Keratinocyte (primary cell): ENCODE measurements around the gene RNF152. TPM values are rescaled to one million over a fixed set of nuclear protein-coding genes. Genes with fewer than 3 reads are reported as not detected.
"Not testable (repeated sequence)": the region's sequence is repeated elsewhere in the genome, so short reads cannot be mapped to it uniquely, and the experiment has no call there.

ENCODE experiments used
- DNase-seq: peaks from one replicate; pipeline ENCODE4 v3.0.0-alpha.2; 2011; ENCODE audit warnings: low read depth, missing footprints, low spot score
- FAIRE-seq: peaks from 2 replicates; lab custom pipeline; 2011; peaks lifted over from hg19 to GRCh38; lab: Jason Lieb, UNC
- H2AFZ ChIP-seq: 2 replicates; pipeline ENCODE4 v1.6.0; 2012; ENCODE audit warnings: low read length, control low read depth, inconsistent platforms; ENCODE audit not compliant: control insufficient read depth
- H3K27ac ChIP-seq: 2 replicates; pipeline ENCODE4 v1.5.1; 2011; ENCODE audit warnings: low read length; ENCODE audit not compliant: control insufficient read depth, insufficient read depth
- H3K27me3 ChIP-seq: 3 replicates; pipeline ENCODE4 v1.6.0; 2011; ENCODE audit warnings: low read length; ENCODE audit not compliant: control insufficient read depth, insufficient read depth; ENCODE audit errors: extremely low read depth
- H3K36me3 ChIP-seq, 2 experiments: 2 replicates in 1 of 2; 3 replicates in 1 of 2; pipeline ENCODE4 v1.5.1; 2011; ENCODE audit warnings: low read length in 2 of 2, mild to moderate bottlenecking in 1 of 2; ENCODE audit not compliant: control insufficient read depth in 2 of 2, insufficient read depth in 2 of 2; ENCODE audit errors: extremely low read depth in 1 of 2
- H3K4me1 ChIP-seq: 3 replicates; pipeline ENCODE4 v1.5.1; 2011; ENCODE audit warnings: low read length; ENCODE audit not compliant: control insufficient read depth, insufficient read depth; ENCODE audit errors: extremely low read depth
- H3K4me2 ChIP-seq: 3 replicates; pipeline ENCODE4 v1.6.0; 2011; ENCODE audit warnings: low read depth, low read length; ENCODE audit not compliant: control insufficient read depth, insufficient read depth; ENCODE audit errors: extremely low read depth
- H3K4me3 ChIP-seq, 3 experiments: fragments of 200-600 bp in 1 of 3; sonication (generic) in 1 of 3; 2 replicates in 2 of 3; 3 replicates in 1 of 3; pipeline ENCODE4 v1.5.1; 2011 to 2016; ENCODE audit warnings: low read length in 3 of 3, mild to moderate bottlenecking in 3 of 3, control low read depth in 2 of 3, inconsistent platforms in 1 of 3, low read depth in 1 of 3, mixed read lengths in 1 of 3, mixed run types in 1 of 3, moderate library complexity in 1 of 3; ENCODE audit not compliant: control insufficient read depth in 2 of 3, insufficient read depth in 2 of 3; ENCODE audit errors: extremely low read depth in 1 of 3
- H3K79me2 ChIP-seq: 2 replicates; pipeline ENCODE4 v1.6.0; 2012; ENCODE audit warnings: low read length; ENCODE audit not compliant: control insufficient read depth, insufficient read depth
- H3K9ac ChIP-seq: 3 replicates; pipeline ENCODE4 v1.6.0; 2011; ENCODE audit warnings: low read length; ENCODE audit not compliant: control insufficient read depth, insufficient read depth; ENCODE audit errors: extremely low read depth
- H3K9me1 ChIP-seq: 3 replicates; pipeline ENCODE4 v1.6.0; 2011; ENCODE audit warnings: low read length; ENCODE audit not compliant: control insufficient read depth, insufficient read depth; ENCODE audit errors: extremely low read depth
- H3K9me3 ChIP-seq: 2 replicates; pipeline ENCODE4 v1.5.1; 2012; ENCODE audit warnings: low read depth, low read length; ENCODE audit not compliant: control insufficient read depth
- H4K20me1 ChIP-seq: 3 replicates; pipeline ENCODE4 v1.6.0; 2011; ENCODE audit warnings: low read length; ENCODE audit not compliant: control insufficient read depth, insufficient read depth; ENCODE audit errors: extremely low read depth
- CTCF ChIP-seq, 3 experiments: IDR thresholded peaks in 1 of 3; conservative IDR thresholded peaks in 1 of 3; optimal IDR thresholded peaks in 1 of 3; 2 replicates in 2 of 3; 3 replicates in 1 of 3; pipeline versions ENCODE3 to v1.5.1; 2011; ENCODE audit warnings: low read length in 3 of 3, mild to moderate bottlenecking in 3 of 3, moderate library complexity in 2 of 3, control low read depth in 1 of 3, inconsistent platforms in 1 of 3; ENCODE audit not compliant: insufficient read depth in 2 of 3; ENCODE audit errors: extremely low read depth in 1 of 3
- EZH2 ChIP-seq: IDR thresholded peaks from one replicate; pipeline ENCODE4 v1.6.1; 2012; ENCODE audit warnings: inconsistent platforms, mild to moderate bottlenecking, low read length, moderate library complexity
- dilution Hi-C: fragments of 300-500 bp; cut with MboI; formaldehyde crosslinking; loops from one replicate; pipeline ENCODE4 v1.7.0; 2020; ENCODE audit warnings: low sequenced_read_pairs; ENCODE audit not compliant: extremely low pct_ligation_motif_present
- polyA plus RNA-seq, 5 experiments: library from polyadenylated mRNA; depleted of rRNA in 3 of 5; stranded (reverse) in 3 of 5; stranded (forward) in 1 of 5; unstranded in 1 of 5; fragments of >200 nt; gene quantifications; 1 replicate in 1 of 5; 2 replicates in 3 of 5; 3 replicates in 1 of 5; pipeline versions ENCODE4 v1.2.1 to v1.2.3, GENCODE V29; 2011 to 2012; ENCODE audit warnings: missing spikeins in 2 of 5, low read depth in 1 of 5, low replicate concordance in 1 of 5

Gene RNF152
- polyA plus RNA-seq, 1 donor (not counting 4 experiments of a cell fraction or from before 2014, with no cell fraction given), result 10.1 TPM

GRCh38 chr18:61782545-61782944 is 110.3 kb downstream of the RNF152 start:
- no peaks in the 10 kb centered on the region for H3K79me2 ChIP-seq
- no peaks in the 10 kb centered on the region for H4K20me1 ChIP-seq
- no peak overlapping the region for H3K4me2 ChIP-seq
- no peak overlapping the region for H3K27ac ChIP-seq
- no peak for TF ChIP-seq CTCF (optimal IDR thresholded peaks at IDR 0.05 in 1 of 3, IDR thresholded peaks at IDR 0.05 in 1 of 3, conservative IDR thresholded peaks at IDR 0.05 in 1 of 3; ENCODE audit: extremely low read depth in 1 of 3, insufficient read depth in 2 of 3, low read length in 3 of 3)
- TF ChIP-seq EZH2, result no peak
- H3K4me1 ChIP-seq, result no peaks in the 10 kb centered on the region
- no peak for FAIRE-seq
- no peaks in the 10 kb centered on the region for H3K36me3 ChIP-seq
- no peaks in the 10 kb centered on the region for H3K9me3 ChIP-seq
- no peaks in the 10 kb centered on the region for H3K9me1 ChIP-seq
- no peak overlapping the region for H3K9ac ChIP-seq
- no peak overlapping the region for H2AFZ ChIP-seq
- H3K4me3 ChIP-seq, result no peak overlapping the region
- DNase-seq, result no peak
- no peaks in the 10 kb centered on the region for H3K27me3 ChIP-seq
- dilution Hi-C loops, result no loop called here

GRCh38 chr18:61776201-61776600 is 116.6 kb downstream of the RNF152 start:
- not testable (repeated sequence) for H3K9me3 ChIP-seq

GRCh38 chr18:61774846-61775245 is 118.0 kb downstream of the RNF152 start:
- no peaks in the 10 kb centered on the region for H4K20me1 ChIP-seq
- dilution Hi-C loops, result no loop called here
- H3K4me1 ChIP-seq, result no peaks in the 10 kb centered on the region
- H2AFZ ChIP-seq, result no peak overlapping the region
- H3K9ac ChIP-seq, result no peak overlapping the region
- H3K27ac ChIP-seq, result no peak overlapping the region
- H3K36me3 ChIP-seq, result no peaks in the 10 kb centered on the region
- no peaks in the 10 kb centered on the region for H3K27me3 ChIP-seq
- no peak overlapping the region for H3K4me2 ChIP-seq
- peaks cover 2% of the 10 kb centered on the region for H3K9me3 ChIP-seq
- H3K9me1 ChIP-seq, result no peaks in the 10 kb centered on the region
- FAIRE-seq, result no peak
- H3K79me2 ChIP-seq, result no peaks in the 10 kb centered on the region
- no peak for DNase-seq
- TF ChIP-seq EZH2, result no peak
- TF ChIP-seq CTCF (optimal IDR thresholded peaks at IDR 0.05 in 1 of 3, IDR thresholded peaks at IDR 0.05 in 1 of 3, conservative IDR thresholded peaks at IDR 0.05 in 1 of 3; ENCODE audit: extremely low read depth in 1 of 3, insufficient read depth in 2 of 3, low read length in 3 of 3), result no peak
- H3K4me3 ChIP-seq, result no peak overlapping the region

More at GRCh38 chr18:61776201-61776600, 116.6 kb downstream of the RNF152 start:
- H3K79me2 ChIP-seq, H2AFZ ChIP-seq, H3K27me3 ChIP-seq, H3K4me3 ChIP-seq, DNase-seq, dilution Hi-C loops, H3K9me1 ChIP-seq, H3K36me3 ChIP-seq, H4K20me1 ChIP-seq, H3K27ac ChIP-seq, H3K4me1 ChIP-seq, H3K4me2 ChIP-seq, FAIRE-seq, H3K9ac ChIP-seq: not testable (repeated sequence)
